Neural cell (in vitro differentiated cells): ENCODE data around the gene KIF20B.

Experiments used
- CTCF ChIP-seq: fragments of 450-650 bp; IDR thresholded peaks from 2 replicates; pipeline ENCODE4 v1.5.1; 2014; ENCODE audit warnings: antibody characterized with exemption, mild to moderate bottlenecking, moderate library complexity; ENCODE audit not compliant: poor library complexity, severe bottlenecking
- EP300 ChIP-seq: fragments of 450-650 bp; conservative IDR thresholded peaks from 2 replicates; pipeline ENCODE4 v1.6.1; 2014; ENCODE audit warnings: antibody characterized with exemption, mild to moderate bottlenecking, moderate library complexity; ENCODE audit not compliant: poor library complexity, severe bottlenecking
- EZH2 ChIP-seq: fragments of 200-600, 300-800 bp; shearing (Covaris generic), sonication (generic); IDR thresholded peaks from 2 replicates; pipeline ENCODE4 v1.6.1; 2014; ENCODE audit warnings: antibody characterized with exemption, low read length, borderline replicate concordance, mild to moderate bottlenecking; ENCODE audit not compliant: insufficient read depth, poor library complexity, severe bottlenecking
- SMC3 ChIP-seq: fragments of 450-650 bp; conservative IDR thresholded peaks from 2 replicates; pipeline ENCODE4 v1.6.1; 2014; ENCODE audit warnings: antibody characterized with exemption, mild to moderate bottlenecking, moderate library complexity; ENCODE audit not compliant: poor library complexity

- TF ChIP-seq CTCF (no peak), EZH2 (no peak), EP300 (no peak), SMC3 (no peak)
Measured at GRCh38 chr10:89690027-89690426, 11.4 kb upstream of the KIF20B start.
